Peyer's patch (tissue), 4 donors: ENCODE results near the gene CBX1.
"Not testable (repeated sequence)": the region's sequence is repeated elsewhere in the genome, so short reads cannot be mapped to it uniquely, and the experiment has no call there.

Source experiments
- CTCF ChIP-seq, 6 experiments: fragments of 450-650 bp in 4 of 6; fragments of 200-600 bp in 2 of 6; sonication (generic) in 1 of 6; IDR thresholded peaks; one replicate each; pipeline ENCODE4 v1.5.1; 2017 to 2019; ENCODE audit warnings: antibody characterized with exemption in 6 of 6, mild to moderate bottlenecking in 3 of 6, moderate library complexity in 1 of 6
- POLR2A ChIP-seq, 2 donors: fragments of 450-650 bp; IDR thresholded peaks; one replicate each; pipeline ENCODE4 v1.5.1; 2017; ENCODE audit warnings: antibody characterized with exemption in 2 of 2, mild to moderate bottlenecking in 2 of 2, moderate library complexity in 2 of 2

GRCh38 chr17:48034734-48035133 is 66.5 kb downstream of the CBX1 start:
- not testable (repeated sequence) for TF ChIP-seq CTCF, POLR2A (IDR thresholded peaks at IDR 0.05)
